ENCODE results near the gene OR6X1.

OR6X1 gene, protein sequence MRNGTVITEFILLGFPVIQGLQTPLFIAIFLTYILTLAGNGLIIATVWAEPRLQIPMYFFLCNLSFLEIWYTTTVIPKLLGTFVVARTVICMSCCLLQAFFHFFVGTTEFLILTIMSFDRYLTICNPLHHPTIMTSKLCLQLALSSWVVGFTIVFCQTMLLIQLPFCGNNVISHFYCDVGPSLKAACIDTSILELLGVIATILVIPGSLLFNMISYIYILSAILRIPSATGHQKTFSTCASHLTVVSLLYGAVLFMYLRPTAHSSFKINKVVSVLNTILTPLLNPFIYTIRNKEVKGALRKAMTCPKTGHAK

DNA sequence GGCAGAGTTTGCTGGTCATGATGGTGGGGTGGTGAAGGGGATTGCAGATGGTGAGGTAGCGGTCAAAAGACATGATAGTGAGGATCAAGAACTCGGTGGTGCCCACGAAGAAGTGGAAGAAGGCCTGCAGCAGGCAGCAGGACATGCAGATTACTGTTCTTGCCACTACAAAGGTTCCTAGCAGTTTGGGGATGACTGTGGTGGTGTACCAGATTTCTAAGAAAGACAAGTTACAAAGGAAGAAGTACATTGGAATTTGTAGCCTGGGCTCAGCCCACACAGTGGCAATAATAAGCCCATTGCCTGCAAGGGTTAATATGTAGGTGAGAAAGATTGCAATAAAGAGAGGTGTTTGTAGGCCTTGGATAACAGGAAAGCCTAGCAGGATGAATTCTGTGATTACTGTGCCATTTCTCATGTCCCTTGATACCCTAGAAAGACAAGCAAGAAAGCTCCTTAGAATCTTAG, at the start of gene OR6X1:
TSS of gene OR6X1 (minus strand) at position 418 of the 468 bp plus-strand sequence. CDS start at position 418, 0 bp downstream.
- DNase-seq: no peak

DNA sequence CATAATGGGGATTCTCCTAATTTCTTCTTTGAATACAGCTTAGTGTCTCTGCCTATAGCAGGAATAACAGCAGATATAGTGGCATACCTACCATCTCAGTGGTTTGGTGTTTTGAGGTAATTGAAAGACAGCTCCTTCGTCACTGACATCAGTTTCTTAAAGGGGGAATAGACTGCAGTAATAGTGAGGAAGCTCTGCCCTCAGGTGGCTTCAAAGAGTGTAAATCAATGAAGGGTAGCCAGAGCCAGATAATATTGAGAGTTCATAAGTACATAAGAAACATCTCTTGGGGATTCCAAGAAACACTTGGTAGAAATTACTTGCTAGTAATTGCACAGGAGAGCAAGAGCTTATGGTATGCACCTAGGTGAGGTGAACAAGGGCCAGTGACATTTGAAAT, 47.4 kb upstream of the OR6X1 start:
- no peak for DNase-seq

DNA sequence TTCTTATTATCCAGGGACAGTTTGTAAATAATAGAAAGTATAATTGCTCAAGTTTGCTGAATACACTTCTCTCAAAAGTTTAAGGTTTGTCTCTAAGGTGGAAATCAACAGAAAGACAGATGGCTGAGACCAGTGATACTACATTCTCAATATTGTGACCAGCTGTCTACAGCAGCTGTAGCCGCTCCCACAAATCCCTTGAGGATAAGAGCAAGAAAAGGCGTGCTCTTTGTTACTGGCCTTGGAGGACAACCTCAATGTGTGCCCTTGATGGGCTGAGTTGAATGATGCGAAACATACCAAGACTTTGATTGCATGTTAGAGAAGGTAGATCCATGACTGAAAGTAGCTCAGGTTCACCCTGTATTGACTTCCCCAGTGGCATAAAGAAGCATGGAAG, 45.7 kb upstream of the OR6X1 start:
- no peak for DNase-seq

- no peak for DNase-seq
Measured at GRCh38 chr11:123799438-123799837, 45.1 kb upstream of the OR6X1 start.

DNA sequence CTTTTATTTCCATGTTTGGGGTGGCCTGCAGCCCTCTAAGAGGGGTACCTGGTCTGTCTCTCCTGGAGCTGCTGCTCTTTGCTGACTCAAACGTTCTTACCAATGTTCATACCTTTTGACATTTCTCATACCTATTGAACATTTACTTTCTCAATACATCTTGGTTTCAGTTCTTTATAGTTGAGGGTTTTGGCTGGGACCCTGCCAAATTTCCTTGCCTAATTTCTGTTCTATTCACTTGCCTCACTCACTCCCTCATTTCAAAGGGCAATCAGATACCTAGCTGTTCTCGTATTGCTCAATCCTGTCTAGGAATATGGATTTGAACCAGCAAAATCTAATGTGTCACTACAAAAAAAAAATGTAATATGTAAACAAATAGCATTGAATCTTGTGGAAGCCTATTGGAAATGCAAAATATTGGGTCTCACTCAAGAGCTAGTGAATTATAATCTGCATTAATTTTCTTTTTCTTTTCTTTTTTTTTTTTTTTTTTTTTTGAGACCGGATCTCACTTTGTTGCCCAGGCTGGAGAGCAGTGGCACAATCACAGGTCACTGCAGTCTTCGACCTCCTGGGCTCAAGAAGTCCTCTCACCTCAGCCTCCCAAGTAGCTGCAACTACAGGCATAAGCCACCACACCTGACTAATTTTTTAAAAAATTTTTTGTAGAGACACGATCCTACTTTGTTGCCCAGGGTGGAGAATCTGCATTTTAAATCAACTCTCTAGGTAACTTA, 44.4 kb upstream of the OR6X1 start:
- no peak for DNase-seq

DNA sequence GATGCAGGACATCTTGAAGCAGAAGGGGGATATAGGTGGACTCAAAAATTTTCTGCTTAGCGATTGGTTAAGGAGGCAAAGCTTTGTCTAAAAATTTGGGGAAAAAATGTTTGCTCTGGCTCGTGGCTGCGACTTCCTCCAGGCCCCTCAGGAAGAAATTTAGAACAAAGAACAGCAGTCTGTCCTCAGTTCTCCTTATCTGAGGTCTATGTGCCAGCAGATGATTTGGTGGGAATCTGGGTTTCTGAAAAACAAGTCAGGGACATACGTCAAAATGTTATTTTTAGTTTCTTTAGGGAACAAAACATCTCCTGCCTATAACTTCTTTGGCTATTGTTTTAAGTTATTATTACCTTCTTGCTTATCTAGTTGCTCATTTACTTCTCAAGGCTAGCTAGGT, 43.8 kb upstream of the OR6X1 start:
- no peak for DNase-seq

GRCh38 chr11:123797541-123797940, 43.2 kb upstream of the OR6X1 start:
- no peak for DNase-seq

DNA sequence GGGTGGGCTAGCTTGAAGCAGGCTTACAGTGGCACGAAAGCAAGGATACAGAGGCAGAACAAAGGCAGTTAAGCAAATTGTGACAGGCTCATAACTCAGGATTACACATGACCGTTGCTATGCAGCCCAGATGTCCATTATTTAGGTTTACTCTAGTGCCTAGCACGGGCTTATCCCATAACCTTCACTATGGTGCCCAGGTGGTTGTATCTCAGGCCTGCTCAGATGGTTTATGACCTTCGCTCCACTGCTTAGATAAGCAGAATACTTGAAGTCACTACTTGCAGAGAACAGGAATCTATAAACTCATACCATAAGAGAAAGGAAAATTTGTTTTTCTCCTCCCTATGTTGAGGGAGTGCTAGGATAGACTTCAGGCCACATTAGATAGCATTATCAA, 42.8 kb upstream of the OR6X1 start:
- DNase-seq: no peak

DNA sequence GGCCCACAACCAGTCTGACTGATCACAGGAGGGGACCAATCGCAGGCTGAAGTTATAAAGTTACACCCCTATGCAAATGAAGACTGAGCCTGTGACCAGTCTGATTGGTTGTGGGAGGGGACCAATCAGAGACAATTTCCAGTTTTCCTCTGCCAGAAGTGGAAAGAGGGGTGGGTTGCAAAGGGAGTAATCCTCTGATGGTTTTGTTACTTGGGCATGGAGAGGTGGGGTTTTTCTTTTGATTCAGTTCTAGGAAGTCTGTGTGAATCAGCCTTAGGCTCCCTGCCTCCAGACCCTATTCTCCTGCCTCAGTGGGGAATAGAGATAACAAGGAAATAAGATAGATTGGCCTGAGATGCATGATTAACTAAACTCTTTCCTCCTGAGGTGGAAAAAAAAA, 41.9 kb upstream of the OR6X1 start:
- DNase-seq: no peak

GRCh38 chr11:123783536-123783935, 29.2 kb upstream of the OR6X1 start:
- no peak for DNase-seq

DNA sequence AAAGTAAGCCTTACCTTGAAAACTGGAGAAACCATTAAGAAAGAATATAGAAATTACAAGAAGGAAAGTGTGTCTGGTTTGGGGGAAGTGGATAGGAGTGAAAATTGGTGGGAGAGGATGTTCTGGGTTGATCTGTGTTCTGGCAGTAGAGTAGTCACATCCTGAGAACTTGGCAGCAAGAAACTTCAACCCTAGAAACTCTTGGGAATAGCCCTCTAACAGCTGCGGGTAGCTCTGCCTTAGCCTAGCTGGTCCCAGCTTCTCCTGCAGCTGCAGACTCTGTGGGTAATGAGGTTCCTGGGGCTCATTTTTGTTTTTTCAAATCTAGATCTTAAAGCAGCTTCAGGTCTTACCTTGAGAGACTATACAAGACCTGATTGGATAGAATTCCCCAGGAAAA, 24.2 kb upstream of the OR6X1 start:
- DNase-seq: no peak

- DNase-seq: no peak
Measured at GRCh38 chr11:123775715-123776549, 21.6 kb upstream of the OR6X1 start.

GRCh38 chr11:123775289-123775688, 21.0 kb upstream of the OR6X1 start:
- DNase-seq: no peak

DNA sequence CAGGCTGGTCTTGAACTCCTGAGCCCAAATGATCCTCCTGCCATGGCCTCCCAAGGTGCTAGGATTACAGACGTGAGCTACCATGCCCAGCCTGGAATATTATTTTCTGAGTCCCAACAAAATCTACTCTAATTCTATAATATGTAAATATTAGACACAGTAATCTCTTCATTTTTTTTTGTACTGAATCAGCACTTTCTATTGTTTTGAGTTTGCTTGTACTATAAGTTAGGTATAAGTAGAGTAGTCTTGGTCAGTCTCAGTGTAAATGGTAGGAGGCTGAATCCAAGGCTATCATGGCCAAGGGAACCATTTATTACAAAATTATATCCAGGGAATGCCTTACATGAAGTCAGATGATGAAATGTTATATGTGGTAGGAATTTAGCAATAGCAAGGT, 19.6 kb upstream of the OR6X1 start:
- DNase-seq: no peak

GRCh38 chr11:123773026-123773425, 18.7 kb upstream of the OR6X1 start:
- no peak for DNase-seq

DNA sequence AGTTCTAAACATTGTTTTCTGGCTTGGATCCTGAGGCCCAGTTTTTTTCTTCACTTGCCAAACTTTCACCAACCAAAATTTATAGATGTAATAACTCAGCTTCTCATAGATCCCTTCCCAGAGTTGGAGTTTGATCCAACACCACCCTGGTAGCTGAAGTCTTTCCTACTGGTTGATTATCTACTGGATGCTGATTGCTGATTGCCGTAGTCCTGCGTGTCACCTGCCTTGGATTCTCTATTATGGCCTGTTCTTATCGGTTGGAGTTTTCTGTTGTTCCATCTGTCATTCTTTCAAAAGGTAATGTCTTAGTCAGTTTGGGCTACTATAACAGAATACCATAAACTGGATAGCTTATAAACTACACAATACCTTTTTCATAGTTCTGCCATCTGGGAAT, 17.3 kb upstream of the OR6X1 start:
- DNase-seq: no peak

GRCh38 chr11:123770712-123771111, 16.4 kb upstream of the OR6X1 start:
- no peak for DNase-seq

GRCh38 chr11:123765601-123766000, 11.3 kb upstream of the OR6X1 start:
- DNase-seq: no peak

- no peak for DNase-seq
Measured at GRCh38 chr11:123762422-123762821, 8.1 kb upstream of the OR6X1 start.

DNA sequence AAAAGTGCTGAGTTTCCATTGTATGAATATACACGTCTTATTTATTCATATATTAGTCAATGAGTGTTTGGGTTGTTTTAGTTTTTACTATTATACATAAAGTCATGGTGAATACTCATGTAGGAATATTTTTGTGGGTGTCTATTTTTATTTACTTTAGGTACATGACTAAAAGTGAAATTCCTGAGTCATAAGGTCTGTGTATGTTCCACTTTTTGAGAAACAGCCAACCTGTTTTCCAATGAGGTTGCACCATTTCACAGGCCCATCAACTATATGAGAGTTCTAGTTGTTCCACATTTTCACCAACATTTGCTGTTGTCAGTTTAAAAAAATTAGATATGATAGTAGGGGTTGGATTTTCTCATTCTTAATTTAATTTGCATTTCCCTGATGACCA, 6.6 kb upstream of the OR6X1 start:
- no peak for DNase-seq

DNA sequence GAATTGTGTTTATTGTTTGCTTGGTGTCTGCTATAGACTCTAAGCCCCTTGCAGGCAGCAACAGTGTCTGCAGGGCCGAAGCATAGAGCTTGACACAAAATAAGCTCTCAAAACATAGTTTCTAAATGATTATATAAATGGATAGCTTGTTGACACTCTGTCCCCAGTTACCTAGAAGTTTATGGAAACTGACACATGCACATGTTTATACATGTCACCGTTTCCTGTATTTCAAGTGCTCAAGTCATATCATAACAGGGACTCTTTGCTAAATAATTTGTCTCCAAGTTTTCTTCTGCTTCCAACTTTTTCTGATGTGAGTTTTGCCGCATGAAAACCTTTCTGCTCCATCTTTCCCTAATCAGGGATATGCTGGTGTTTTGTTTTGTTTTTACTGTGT, 3.7 kb upstream of the OR6X1 start:
- no peak for DNase-seq

- no peak for DNase-seq
Measured at GRCh38 chr11:123755813-123756212, 1.5 kb upstream of the OR6X1 start.
